ENCODE data around the gene IQSEC1.

The IQSEC1 gene

DNA sequence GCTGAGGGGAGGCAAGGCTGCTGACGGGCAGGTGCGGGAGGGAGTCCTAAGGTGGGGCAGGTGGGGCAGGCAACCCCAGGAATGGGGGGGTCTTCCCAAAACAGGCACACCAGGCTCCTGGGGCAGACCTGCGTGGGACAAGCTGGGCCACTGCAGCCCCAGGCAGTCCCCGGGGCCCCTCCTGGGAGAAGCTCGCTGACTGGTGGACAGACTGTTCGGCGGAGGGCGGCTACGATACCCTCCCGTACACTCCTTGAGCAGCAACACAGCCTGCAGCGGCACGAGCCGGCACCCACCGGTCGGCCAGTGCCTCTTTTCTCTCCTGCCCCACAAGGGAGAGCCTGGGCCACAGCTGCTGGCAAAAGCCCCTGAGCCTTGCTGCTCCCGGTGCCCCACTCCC, 165.9 kb downstream of the IQSEC1 start:
- DNase-seq (ENCODE audit: low read depth), result no peak

DNA sequence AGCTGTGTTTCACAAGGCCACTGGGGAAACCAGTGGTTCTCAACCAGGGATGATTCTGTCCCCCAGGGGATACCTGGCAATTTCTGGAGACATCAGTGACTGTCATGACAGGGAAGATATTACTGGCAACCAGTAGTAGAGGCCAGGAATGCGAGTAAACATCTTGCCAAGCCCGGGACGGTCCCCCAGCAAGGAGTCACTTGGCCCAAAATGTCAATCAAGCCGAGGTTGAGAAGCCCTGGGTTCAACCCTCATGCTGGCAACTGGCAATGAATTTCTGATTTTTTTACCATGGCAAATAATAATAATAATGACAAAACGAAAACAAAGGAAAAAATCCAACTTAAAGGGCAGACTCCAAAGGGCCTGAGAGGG, 166.3 kb downstream of the IQSEC1 start:
- no peak for DNase-seq (ENCODE audit: low read depth)

DNA sequence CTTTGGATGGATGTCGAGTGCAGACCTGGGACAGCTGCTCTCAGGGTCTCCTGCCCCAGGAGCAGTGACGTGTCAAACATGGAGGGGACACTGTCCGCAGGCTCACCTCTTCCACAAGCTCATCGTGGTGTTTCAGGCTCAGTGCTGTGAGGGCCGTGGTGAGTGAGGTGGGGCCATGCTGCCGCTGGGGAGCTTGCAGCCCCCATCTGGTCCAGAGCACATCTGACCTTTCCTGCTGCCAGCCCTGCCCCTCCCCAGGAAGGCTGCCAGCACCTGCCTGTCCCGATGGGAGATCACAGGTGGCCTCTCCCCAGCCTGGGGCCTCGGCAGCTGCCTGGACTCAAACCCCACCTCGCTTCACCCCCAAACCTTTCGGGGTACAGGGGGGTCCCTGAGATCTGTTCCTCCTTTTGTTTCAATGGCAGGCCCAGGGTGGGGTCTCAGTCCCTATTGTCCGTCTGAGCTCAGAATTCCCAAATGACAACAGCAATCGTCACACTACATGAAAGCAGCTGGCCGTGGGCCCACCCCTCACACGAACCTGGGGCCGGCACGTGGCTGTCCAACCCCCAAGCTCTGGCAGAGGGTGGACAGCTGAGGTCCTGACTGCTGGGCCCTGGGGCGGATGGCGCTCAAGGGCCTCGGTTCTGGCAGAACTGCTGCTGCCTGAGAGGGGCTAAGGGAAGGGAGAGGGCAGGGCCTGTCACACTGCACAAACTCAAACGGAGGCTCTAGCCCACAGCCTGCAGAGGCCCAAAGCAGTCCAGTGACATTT, 166.9 kb downstream of the IQSEC1 start:
- no peak for DNase-seq (ENCODE audit: low read depth)

DNA sequence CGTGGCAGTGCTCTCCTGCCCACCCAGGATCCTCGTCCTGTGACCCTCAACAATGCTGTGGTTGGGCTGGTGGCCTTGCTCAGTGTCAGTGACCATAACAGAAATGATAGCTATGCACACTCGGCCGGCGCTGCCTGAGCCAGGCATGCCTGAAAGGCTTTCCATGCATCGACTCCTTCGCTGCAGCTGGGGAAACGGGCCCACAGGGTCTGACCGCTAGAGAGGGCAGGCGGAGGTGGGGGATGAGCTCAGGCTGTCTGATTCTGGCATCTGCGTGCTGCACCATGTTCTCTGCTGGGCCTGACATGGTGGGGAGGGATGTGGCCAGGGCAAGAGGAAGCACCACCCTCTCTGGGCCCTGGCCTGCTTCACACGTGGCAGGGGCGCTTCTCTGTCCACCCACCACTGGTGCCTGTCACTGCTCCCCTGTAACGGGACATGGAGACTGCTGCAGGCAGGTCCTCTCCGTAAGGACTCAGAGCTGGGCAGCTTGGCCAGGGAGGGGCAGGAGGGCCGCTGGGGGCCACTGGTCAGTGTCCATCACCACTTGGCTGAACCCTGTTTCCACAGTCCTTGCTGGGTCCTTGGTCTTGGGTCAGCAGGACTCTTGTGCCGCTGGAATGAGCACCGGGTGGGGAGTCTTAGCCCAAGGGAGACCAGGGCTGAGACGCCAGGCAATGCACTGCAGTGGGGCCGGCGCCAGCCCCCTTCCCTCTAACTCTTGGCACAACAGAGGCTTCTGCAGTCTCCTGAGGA, 167.7 kb downstream of the IQSEC1 start:
- DNase-seq (ENCODE audit: low read depth), result no peak

DNA sequence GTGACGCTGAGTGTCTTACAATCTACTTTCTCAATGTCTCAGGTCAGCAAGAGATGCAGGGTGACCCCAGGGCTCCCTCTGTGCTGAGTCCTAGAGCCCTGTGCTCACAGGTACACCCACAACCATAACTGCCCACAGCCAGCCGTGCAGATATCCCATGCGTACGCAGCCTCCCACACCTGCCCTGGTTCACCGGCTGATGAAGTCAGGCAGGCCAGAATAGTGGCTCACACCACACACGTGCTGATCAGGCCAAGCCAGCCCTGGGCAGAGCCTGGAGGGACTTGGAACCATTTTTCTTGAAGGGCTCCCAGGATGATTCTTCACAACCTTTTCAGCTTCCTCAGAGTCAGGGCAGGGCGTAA, 168.3 kb downstream of the IQSEC1 start:
- DNase-seq (ENCODE audit: low read depth), result no peak

DNA sequence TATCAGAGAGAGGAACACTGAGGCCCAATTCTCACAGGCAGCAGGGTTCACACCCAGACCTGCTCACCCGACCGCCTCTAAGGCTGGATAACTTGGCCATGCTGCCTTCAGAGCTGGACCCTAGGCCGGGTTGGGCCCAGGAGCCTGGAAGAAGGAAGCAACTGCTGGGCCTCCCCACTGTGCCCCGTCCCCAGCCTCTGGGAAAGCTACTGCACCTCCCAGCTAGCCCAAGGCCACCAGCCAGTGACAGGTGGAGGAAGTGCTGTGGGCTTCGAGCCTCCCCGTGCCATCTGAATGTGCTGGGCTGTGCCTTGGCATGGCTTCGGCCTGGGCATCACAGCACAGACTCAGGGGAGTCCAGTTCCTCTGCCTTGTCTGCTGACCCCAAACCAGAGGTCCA, 169.3 kb downstream of the IQSEC1 start:
- DNase-seq (ENCODE audit: low read depth), result no peak

DNA sequence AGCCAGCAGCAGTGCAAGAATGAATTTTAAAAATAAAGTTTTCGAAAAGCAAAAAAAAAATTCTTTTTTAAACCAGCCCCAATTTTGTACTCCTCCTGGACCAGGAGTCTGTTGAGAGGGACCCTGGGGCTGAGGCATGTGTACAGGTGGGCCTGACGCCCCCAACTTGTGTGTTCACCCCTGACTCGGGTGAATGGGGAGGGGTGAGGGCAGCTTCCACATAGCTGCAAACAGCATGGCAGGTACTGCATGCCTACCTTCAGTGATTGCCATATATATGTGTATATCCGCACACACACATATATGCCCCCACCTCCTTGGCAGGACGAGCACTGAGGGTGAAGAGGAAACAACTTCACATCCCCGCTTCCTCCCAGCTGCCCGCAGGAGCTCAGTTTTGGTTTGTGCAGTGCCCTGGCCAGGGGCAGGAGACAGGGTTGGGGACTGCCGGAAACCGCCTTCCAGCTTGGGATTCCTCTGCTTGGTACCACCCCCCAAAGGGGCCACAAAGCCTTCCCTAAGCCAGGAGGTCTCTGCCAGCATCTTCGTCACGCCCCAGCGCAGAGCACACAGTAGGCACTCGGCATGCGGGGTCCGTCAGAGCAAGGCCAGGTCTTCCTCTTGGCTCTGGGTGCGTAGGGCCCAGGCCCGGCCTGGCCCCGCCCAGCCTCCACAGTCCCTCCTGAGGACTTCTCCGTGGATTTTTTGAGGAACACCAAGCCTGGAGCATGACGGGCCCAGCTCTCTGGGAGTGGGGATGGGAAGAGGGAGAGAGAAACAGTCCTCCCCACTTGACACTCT, 170.0 kb downstream of the IQSEC1 start:
- no peak for DNase-seq (ENCODE audit: low read depth)

DNA sequence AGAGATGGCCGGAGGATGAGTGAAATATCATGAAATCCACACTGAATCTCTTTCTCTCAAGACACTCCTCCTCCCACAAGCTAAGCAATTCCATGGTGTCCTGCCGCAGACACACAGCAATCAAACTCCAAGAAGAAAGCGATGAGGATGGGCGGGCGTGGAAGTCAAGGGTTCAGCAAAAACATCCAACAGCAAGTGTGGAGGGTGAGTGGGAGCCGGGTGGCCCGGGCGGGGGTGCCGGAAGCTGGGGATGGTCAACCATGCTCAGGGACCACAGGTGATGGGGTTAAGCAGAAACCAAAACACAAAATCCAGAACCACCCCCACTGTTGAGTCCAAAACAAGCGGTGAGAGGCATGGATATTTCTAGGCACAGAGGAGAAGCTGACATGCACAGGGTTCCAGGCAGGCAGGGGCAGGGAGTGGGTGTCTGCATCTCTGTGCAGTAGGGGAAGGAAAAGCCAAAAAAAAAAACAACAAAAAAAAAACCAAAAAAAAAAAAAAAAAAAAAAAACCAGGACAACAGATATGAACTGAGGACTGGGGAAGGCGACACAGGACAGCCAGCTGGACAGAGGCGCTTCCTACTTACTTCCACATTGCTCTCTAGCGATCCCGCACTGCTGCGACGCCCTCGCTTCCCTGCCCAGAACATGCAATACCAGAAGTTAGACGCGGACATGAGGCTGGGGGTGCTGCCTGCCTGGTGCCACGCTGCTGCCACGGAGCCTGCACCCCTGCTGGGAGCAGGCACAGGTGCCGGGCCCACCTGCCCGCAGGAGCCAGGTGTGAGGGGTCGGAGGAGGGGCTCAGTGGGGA, 170.8 kb downstream of the IQSEC1 start:
- DNase-seq (ENCODE audit: low read depth), result no peak

DNA sequence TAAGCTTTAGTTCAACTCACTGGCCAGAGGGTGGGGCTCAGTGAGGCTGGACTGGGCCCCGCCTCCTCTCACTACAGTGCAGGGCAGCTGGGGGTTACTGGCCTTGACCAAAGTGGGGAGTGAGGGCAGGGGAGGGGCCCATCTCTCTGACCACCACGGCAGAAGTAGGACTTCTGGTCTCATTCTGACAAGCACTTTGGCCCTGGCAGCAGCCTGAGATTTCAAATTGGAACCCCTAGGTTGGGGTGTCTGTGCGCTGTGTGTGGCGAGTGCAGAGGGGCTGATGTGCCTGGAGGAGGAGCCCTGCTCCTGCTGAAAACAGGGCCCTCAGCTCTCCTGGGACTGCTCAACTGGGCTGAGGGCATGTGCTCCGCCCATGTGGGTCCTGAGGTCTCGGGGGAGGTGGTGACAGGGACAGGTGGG, 171.6 kb downstream of the IQSEC1 start:
- no peak for DNase-seq (ENCODE audit: low read depth)

DNA sequence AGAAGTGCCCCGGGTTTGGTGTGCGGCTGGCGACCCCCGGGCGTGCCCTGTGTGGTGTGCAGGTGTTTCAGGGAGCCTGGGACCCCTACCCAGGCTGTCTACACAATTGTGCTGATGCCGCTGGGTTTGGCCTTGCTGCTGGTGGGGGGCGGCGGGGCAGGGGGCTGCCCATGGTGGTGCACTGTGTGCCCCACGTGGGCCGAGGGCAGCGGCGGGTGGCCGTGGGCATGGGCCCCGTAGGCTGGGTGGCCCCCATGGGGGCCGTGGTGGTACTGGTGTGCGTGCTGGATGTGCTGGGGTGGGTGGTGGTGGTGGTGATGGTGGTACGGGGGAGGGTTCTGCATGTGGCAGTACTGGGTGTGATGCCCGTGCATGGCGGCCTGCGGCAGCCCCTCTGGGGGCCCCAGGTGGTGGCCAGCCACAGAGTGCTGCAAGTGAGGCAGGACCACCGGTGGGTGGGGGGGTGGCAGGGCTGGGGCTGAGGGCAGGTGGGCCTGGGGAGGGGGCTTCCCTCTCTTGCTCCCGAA, 172.3 kb downstream of the IQSEC1 start:
- no peak for DNase-seq (ENCODE audit: low read depth)

DNA sequence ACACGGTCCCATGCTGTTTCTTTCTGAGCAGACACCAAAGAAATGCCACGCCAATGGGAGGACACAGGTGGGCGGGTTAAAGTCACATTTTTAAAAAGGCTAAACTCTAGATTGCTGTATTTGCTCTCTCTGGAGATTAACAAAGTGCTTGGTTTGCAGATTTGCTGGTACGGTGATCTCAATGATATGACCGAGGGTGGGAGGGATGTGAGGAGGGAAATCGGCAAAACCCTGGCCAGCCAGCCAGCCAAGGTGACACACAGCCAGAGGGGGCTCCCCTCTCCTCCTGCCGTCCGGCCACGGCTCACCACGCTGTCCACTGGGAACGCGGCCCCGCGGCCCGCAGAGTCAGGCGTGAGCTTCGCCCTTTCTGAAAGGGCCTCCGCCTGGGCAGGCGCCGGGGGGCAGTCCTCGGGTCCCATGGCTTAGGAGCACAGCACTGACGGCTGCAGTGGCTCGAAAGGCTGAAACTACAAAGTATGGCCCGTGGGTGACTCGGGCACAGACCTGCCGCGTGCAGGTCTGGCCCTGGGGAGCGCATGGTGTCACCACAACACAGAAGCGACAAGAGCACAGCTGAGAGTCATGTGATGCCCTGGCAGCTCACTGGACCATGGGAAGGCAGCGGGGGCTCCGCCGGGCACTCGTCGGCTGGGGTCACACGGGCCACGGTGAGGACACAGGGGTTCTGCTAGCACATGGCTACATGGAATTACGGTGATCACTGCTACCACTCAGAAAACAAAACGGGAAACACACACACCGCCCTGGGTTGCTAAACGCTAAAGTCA, 174.1 kb downstream of the IQSEC1 start:
- DNase-seq (ENCODE audit: low read depth), result no peak

DNA sequence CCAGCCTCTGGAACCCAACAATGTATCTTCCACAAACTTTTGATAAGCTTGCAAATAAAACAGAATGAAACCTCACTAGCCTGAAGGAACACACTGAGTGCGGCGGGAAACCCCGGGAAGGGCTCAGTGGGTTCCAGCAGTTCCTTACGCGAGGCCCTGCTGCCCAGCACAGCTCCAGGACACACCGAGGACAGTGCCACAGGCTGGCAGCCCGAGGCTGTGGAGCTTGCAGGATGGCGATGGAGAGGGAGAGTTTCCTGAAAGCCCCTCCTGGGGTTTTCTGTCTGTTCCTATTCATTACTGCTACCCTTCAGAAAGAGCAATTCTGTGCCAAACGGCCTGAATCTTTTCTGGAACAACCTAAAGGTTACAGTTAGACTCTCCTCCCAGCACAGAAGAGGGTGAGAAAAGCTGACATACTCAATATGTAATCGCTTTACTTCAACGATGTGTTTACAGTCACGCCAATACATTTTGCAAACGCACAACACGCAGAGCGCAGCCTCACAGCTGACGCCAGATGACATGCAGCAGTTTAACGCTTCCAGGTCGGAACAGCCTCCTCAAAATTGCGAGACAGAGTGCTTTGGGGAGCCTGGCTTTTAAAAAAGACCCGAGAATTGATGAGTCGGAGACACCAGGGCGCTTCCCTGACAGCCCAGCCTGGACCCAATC, 174.8 kb downstream of the IQSEC1 start:
- DNase-seq (ENCODE audit: low read depth), result no peak

DNA sequence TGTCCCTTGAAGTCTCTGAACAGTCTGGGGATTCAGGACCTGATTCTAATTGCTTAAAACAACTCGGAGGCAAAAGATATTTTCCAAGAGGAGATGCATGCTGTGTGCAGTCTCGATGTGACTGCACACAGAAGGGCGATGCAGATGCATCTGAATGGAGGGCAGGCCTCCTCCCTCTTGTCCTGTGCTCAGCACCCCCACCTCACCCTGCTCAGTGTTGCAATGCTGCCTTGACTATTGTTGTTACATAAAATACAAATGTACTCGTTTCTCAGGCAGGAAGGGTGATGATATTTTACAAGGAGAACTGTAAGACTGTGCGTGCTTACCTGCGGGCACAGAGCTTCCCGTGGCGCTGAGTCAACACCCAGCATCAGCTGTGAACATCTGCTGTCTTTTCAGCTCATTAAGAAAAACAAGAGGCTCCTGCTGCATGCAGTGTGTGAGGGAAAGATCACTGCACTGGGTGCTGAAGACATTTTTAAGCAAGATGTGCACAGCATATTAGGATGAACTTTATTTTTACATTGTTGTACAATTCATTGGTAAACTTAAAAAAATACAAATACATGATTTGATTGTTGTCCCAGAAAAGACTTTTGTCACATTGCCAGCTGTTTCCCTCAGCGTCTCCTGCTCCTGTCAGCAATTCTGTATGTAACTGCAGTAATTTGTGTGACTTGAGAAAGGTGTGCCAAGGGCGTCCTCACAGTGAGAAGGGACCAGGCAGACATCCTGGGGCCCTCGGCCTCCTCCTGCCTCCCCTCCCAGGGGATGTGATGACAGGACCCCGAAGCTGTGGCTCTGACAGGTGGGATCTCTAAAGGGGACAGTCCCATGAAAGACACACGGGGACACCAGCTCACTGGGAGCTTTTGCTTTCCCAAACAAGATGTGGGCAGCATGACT, 175.6 kb downstream of the IQSEC1 start:
- DNase-seq (ENCODE audit: low read depth), result no peak

DNA sequence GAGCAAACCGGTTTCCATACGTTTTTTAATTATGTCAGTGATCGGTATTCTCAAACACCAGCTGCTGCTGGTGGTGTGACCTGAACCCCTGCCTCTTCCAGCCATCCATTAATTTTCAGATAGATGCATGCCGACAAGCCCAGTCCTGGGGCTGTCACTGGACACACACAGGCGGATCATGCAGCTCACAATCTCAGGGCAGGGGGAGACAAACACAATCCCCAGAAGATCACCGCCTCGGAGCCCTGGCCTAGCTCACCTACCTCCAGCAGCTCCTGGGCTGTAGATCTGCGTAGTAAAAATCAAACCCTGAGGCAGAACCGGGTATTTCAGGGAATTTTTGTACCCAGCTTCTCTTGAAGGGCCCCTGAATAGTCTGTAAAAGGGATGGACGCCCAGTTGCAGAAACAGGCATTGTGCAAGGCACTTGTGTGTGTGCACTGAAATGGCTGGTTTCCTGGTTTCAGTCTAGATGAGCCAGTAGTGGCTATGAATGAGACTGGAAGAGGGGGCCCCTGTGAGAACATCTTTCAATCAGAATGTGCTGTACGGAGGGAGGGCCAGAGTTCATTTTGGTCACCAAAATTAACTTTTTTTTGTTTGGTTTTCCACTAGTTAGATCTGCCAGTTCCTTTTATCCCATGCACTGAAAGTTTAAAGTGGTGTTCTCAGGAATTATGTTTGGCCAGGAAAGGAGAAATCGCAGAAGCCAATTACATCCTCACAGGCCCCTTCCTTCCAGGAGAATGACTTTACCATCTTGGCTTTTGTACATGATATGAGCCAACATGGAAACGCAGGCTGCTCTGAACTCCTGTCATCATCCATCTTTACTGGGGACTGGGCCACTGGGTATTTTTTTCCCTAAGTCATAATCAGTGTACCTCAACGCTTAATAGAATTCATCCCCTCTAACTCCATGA, 176.9 kb downstream of the IQSEC1 start:
- no peak for DNase-seq (ENCODE audit: low read depth)

DNA sequence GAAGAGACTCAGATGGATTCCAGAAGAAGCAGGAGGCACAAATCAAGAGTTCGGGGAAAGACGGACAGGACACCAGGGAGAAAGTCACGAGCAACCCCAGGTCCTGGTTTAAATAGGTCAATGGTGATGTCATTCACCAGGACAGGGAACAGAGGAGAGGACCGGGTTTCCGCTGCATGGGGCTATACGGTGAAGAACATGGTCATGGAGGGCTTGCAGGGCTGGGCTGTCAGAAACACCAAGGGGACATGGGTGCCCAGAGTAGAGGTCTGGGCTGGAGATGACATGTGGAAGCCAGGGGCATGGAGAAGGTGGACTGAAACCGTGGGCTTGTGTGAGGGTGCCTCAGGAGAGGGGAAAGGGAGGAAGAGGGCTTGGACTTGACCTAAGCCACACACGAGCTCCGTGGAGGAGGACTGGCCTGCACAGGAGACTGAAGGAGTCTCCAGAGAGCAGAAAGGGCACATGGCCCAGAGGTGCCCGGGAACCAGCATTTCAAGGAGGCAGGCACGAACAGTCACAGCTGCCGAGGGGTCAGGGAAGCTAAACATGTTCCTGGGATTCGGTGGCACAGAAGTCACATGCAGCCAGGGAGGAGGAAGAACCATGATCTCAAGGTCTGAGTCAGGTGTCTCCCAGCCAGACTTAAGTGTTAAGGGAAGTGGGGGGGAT, 177.7 kb downstream of the IQSEC1 start:
- no peak for DNase-seq (ENCODE audit: low read depth)

DNA sequence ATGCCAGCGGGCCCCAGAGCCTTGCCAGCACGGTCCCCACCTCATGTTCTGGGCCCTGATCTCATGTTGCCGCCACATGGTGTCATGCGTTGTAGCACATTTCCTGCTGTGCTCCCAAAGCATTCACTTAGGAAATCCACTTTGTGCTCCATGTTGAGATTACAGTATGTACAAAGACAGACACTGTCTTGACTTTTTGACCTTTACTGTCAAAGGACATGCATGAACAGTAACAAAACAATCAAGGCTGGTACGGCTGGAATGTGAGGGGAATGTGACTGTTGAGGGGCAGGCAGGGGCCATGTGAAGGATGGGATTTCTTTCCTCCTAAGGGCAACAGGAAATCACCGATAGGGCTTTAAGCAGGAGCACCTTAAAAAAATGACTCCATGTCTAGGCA, 178.6 kb downstream of the IQSEC1 start:
- no peak for DNase-seq (ENCODE audit: low read depth)

DNA sequence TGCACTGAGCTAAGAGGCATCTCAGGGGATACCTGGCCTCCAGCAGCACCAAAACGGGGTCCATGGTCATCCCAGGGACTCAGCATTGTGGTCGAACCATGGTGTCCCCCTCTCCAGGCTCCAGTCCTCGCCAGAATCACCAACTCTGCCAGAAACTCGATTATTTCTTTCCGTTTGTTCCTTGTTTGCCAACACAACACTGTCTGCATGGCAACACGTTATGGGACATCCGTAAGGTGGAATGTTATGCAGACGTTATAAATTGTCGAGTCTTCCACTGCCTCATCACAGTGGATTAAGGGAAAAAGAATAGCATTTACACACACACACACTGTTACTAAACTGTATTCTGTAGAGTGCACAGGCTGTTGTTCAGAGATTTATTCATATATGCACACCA, 179.4 kb downstream of the IQSEC1 start:
- DNase-seq (ENCODE audit: low read depth), result no peak

DNA sequence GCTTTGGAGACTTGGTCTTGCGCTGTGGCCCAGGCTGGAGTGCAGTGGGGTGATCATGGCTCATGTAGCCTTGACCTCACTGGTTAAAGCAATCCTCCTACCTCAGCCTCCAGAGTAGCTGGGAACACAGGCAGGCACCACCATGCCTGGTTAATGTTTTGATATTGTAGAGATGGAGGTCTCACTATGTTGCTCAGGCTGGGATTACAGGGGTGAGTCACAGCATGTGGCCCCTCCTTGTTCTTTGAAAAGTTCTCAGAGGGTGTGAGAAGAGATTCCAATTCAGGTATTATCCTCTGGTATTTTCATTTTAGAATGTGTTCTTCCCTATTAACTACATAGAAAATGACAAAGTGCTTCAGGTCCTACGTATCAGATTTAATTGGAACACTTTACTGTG, 180.0 kb downstream of the IQSEC1 start:
- no peak for DNase-seq (ENCODE audit: low read depth)
